NB4 (cell line): Measurements from ENCODE around the gene RBBP8NL.

Experiments used
- TF ChIP-seq, protein P1 (sequence below): IDR thresholded peaks from one replicate; pipeline ENCODE4 v1.5.1; 2012; ENCODE audit warnings: low read depth, low read length
- TF ChIP-seq, protein P2 (sequence below): IDR thresholded peaks from 2 replicates; pipeline ENCODE4 v1.6.1; 2011; ENCODE audit warnings: low read depth, low read length

DNA sequence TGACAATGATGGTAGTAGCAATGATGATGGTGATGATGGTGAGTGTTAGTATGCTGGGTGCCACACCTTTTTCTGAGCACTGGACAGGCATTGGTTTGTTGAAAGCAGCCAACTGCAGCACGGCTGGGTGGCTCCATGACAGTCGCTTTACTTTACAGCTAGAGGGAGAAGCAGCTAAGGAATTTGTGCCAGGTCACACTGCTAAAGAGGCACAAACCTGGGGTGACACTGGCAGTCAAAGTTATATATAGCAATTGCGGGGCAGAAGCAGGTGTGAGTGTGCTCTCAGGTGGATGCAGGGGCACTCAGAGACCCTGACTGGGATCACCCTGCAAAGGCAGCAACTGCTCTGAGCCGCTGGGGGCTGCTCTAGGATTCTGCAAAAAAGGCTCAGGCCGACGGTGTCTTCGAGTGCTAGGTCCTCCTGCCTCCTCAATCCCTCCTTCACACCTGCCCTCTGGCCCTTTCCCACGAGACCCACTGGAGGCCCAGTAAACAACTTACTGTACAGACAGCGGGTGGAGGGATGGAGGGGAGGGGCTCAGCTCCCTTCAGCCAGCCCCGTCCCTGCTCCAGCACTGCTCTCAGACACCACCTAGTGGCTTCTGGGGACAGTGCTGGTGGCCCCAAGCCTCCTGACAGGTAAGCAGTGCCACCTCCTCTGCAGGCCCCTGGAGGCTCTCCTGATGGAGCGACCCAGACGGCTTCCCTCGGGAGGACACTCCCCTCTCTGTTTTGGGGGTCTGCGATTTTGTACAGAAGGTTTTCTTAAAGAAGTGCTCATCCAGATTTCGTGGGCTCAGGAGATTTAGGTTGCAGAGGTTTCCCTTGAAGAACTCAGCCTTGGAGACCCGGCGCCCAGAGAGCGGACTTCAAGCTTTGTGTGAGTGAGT, 44.8 kb downstream of the RBBP8NL start:
- TF ChIP-seq, protein P1, sequence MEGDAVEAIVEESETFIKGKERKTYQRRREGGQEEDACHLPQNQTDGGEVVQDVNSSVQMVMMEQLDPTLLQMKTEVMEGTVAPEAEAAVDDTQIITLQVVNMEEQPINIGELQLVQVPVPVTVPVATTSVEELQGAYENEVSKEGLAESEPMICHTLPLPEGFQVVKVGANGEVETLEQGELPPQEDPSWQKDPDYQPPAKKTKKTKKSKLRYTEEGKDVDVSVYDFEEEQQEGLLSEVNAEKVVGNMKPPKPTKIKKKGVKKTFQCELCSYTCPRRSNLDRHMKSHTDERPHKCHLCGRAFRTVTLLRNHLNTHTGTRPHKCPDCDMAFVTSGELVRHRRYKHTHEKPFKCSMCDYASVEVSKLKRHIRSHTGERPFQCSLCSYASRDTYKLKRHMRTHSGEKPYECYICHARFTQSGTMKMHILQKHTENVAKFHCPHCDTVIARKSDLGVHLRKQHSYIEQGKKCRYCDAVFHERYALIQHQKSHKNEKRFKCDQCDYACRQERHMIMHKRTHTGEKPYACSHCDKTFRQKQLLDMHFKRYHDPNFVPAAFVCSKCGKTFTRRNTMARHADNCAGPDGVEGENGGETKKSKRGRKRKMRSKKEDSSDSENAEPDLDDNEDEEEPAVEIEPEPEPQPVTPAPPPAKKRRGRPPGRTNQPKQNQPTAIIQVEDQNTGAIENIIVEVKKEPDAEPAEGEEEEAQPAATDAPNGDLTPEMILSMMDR, result peak; percentile 94
- TF ChIP-seq, protein P2, sequence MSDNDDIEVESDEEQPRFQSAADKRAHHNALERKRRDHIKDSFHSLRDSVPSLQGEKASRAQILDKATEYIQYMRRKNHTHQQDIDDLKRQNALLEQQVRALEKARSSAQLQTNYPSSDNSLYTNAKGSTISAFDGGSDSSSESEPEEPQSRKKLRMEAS, result no peak
